Stimulated activated CD4-positive, alpha-beta T cell treated with anti-CD3 and anti-CD28 coated beads, Interleukin-1b, Interleukin-23, amount 100 ng/mL, for 24 hours (primary cell): ENCODE measurements around the gene PPP2R5A.

Experiments
- DNase-seq, 4 experiments: peaks; one replicate each; pipeline ENCODE4 v3.0.0-alpha.2; 2020; ENCODE audit warnings: low read depth in 4 of 4, low spot score in 1 of 4

PPP2R5A gene

GRCh38 chr1:212284744-212285684 is at the start of gene PPP2R5A:
Gene PPP2R5A (plus strand): TSS chr1:212285410. CDS start chr1:212286111, 701 bp downstream.
- DNase-seq = peak; percentile 90 to 98 (median 93)

- no peak for DNase-seq
Measured at GRCh38 chr1:212235857-212236256, 49.4 kb upstream of the PPP2R5A start.

GRCh38 chr1:212236664-212237220 is 48.5 kb upstream of the PPP2R5A start:
- DNase-seq = no peak

- DNase-seq = no peak
Measured at GRCh38 chr1:212237651-212238050, 47.6 kb upstream of the PPP2R5A start.

GRCh38 chr1:212238552-212238951 is 46.7 kb upstream of the PPP2R5A start:
- DNase-seq = no peak

- DNase-seq = no peak
Measured at GRCh38 chr1:212241501-212241900, 43.7 kb upstream of the PPP2R5A start.

GRCh38 chr1:212241957-212242287 is 43.3 kb upstream of the PPP2R5A start:
- DNase-seq = no peak

- DNase-seq = no peak
Measured at GRCh38 chr1:212242288-212242984, 42.8 kb upstream of the PPP2R5A start.

GRCh38 chr1:212242985-212243308 is 42.3 kb upstream of the PPP2R5A start:
- no peak for DNase-seq

- no peak for DNase-seq
Measured at GRCh38 chr1:212244441-212244840, 40.8 kb upstream of the PPP2R5A start.

GRCh38 chr1:212247179-212247721 is 38.0 kb upstream of the PPP2R5A start:
- no peak for DNase-seq

GRCh38 chr1:212247988-212248387 is 37.2 kb upstream of the PPP2R5A start:
- DNase-seq = no peak

- no peak for DNase-seq
Measured at GRCh38 chr1:212254853-212255363, 30.3 kb upstream of the PPP2R5A start.

GRCh38 chr1:212255705-212256307 is 29.4 kb upstream of the PPP2R5A start:
- DNase-seq = no peak

- no peak for DNase-seq
Measured at GRCh38 chr1:212256369-212256768, 28.8 kb upstream of the PPP2R5A start.

- DNase-seq = no peak
Measured at GRCh38 chr1:212257157-212257556, 28.1 kb upstream of the PPP2R5A start.

GRCh38 chr1:212259693-212260480 is 25.3 kb upstream of the PPP2R5A start:
- DNase-seq = no peak

GRCh38 chr1:212260557-212261355 is 24.5 kb upstream of the PPP2R5A start:
- no peak for DNase-seq

- no peak for DNase-seq
Measured at GRCh38 chr1:212261361-212261929, 23.8 kb upstream of the PPP2R5A start.
